GM10266 (cell line): Measurements from ENCODE around the gene CMTR2.
"Not testable (repeated sequence)": the region's sequence is repeated elsewhere in the genome, so short reads cannot be mapped to it uniquely, and the experiment has no call there.

Experiments used
- DNase-seq: peaks from one replicate; pipeline ENCODE4 v3.0.0; 2012; ENCODE audit errors: extremely low spot score
- CTCF ChIP-seq: IDR thresholded peaks from 2 replicates; pipeline ENCODE4 v1.5.1; 2012; ENCODE audit warnings: mild to moderate bottlenecking, low read depth; ENCODE audit not compliant: control insufficient read depth, insufficient read depth; ENCODE audit errors: missing control alignments

CMTR2 gene

DNA sequence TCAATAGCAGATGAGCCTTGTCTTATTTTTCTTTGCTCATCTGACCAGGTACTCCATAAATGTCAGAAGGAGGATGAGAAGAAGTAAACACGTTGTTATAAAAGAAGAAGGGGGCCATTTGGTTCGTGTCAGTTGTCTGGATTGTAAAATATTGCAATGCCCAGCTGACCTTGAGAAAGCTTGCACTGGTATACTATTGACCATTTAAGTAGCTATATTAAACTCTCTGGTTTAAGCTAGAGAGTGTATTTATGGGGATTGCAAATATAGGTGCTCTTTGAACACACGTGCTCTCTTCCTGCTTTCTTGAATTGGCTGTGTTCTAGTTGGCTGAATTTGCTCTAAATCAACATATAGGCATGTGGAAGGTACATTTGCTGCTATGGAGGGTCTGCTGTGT lies 26.1 kb upstream of the CMTR2 start:
- DNase-seq = no peak
- no peak for TF ChIP-seq CTCF

DNA sequence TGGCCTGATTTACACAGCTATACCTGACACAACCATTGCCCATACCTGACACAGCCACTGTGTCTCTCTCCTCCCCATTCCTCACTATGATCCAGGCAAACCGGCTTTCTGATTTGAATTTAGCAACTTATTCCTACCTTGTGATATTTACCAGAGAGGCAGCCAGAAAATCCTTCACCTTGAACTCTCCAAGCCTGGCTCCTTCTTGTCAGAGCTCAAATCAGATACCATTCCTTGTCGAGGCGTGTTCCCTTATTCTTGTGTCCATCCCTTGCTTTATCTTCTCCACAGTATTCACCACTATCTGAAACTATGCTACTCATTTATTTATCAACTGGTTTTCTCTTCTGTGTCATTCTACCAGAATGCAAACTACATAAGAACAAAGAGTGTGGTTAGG lies 24.4 kb upstream of the CMTR2 start:
- DNase-seq = not testable (repeated sequence)

DNA sequence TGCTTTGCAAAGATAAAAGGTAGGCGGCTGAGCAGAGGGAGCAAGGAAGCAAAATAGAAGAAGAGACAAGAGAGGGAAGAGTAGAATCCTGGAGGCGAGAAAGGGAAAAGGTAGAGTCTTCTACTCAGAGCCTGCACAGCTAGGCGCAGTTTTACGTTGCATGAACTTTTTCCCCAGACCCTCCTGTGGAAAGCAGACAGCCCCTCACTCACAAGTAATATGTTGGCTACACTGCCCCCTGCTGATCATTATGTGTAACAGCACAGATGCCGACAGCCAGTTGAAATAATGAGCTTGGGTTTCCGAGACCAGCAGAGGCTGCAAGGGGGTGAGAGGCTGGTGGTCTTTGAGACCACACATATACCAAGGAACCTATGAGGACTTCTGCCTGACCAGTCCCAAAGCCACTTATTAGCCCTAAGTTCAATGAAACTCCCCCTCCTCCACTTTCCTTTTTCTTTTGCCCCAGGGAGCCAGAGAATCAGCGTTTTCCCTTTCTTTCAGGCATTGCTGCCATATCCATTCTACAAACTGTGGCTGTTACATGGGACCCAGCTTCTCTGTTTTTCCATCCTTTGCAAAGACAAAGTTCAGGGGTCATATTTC lies 22.5 kb upstream of the CMTR2 start:
- DNase-seq = no peak

GRCh38 chr16:71303938-71304337 lies 14.7 kb upstream of the CMTR2 start:
- no peak for TF ChIP-seq CTCF
- no peak for DNase-seq

More for the DNA sequence above, 22.5 kb upstream of the CMTR2 start:
- peak; percentile 86 for TF ChIP-seq CTCF

GRCh38 chr16:71297341-71297634 lies 8.1 kb upstream of the CMTR2 start:
- no peak for DNase-seq
- no peak for TF ChIP-seq CTCF

DNA sequence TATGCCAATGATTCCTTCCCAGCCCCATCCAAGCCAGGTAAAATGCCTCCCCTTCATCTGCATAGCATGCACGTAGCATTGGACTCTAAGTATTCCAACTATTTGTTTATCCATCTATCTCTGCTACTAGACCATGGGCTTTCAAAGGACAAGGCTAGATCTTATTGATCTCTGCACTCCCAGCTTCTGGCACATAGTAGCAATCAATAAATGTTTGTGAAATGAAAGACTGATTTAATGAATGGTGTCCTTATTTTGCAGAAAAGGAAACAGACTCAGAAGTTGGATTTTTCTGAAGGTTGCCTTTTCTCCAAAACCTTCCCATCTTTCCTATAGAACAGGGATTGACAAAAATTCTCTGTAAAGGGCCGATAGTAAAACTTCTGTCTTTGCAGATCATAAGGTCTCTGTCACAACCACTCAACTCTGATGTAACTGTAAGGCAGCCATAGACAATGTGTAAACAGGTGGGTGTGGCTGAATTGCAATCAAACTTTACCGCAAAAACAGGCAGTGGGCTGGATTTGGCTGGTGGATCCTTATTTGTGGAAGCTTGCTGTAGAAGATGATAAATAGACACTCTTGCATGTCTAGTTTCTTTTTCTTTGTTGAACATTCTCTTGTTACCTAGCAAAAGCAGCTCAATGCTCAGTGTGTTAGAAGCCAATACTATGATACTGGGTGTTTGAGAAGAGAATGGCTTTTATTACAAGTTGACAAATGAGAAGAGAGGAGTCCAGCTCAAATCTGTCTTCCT lies 7.6 kb upstream of the CMTR2 start:
- DNase-seq = no peak
- TF ChIP-seq CTCF = no peak

GRCh38 chr16:71295950-71296349 lies 6.7 kb upstream of the CMTR2 start:
- DNase-seq = no peak
- no peak for TF ChIP-seq CTCF
